ENCODE measurements around the gene MBD3L4.
"Not testable (repeated sequence)": the region's sequence is repeated elsewhere in the genome, so short reads cannot be mapped to it uniquely, and the experiment has no call there.

The MBD3L4 gene

DNA sequence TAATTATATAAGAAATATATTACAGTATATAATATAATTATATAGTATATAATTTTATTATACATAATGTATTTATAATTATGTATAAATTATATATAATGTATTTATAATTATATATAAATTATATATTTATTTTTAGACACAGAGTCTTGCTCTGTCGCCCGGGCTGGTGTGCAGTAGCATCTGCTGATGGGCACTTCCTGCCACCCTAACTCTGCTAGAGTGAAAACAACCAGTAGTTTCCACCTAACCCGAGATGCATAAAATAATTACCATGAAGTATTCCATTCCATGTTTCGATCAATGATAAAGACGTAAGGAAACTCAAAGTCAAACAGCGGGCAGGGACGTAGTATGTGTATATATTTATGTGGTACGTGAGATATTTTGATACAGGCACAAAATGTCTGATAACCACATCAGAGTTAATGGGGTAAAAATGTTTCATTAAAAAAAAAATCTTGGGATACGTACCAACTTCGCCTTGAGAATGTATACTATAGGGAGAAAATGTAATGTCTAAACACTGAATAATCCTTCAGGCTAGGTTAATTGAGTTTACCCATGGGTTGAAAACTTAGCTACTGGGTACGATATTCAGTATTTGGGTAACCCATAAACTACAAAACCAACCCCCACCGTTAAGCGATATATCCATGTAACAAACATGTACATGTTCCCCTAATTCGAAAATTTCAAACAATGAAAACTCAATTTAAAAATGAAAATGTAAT lies 14.8 kb upstream of the MBD3L4 start:
- DNase-seq (ENCODE audit: insufficient read length, low spot score); FAIRE-seq: not testable (repeated sequence)

DNA sequence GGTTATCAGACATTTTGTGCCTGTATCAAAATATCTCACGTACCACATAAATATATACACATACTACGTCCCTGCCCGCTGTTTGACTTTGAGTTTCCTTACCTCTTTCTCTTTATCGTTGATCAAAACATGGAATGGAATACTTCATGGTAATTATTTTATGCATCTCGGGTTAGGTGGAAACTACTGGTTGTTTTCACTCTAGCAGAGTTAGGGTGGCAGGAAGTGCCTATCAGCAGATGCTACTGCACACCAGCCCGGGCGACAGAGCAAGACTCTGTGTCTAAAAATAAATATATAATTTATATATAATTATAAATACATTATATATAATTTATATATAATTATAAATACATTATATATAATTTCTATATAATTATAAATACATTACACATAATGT lies 12.9 kb upstream of the MBD3L4 start:
- FAIRE-seq; DNase-seq (ENCODE audit: insufficient read length, low spot score): not testable (repeated sequence)

DNA sequence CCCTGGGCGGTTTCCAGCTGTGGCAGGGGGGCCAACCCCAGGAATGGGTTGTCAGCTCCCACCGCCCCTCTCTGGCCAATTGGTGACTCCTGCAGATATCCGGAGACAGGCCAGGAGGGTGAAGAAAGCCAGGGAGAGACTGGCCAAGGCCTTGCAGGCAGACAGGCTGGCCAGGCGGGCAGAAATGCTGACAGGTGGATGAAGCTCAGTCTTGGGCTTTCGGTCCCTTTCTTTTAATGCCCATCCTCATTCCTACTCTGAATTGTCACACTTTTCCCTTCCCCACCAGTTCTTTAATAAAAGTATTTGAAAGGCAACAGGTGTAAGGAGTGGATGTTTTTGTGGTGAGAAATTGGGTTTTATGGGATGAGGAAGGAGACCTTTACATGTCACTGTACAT lies 11.4 kb upstream of the MBD3L4 start:
- FAIRE-seq; DNase-seq (ENCODE audit: insufficient read length, low spot score): not testable (repeated sequence)

DNA sequence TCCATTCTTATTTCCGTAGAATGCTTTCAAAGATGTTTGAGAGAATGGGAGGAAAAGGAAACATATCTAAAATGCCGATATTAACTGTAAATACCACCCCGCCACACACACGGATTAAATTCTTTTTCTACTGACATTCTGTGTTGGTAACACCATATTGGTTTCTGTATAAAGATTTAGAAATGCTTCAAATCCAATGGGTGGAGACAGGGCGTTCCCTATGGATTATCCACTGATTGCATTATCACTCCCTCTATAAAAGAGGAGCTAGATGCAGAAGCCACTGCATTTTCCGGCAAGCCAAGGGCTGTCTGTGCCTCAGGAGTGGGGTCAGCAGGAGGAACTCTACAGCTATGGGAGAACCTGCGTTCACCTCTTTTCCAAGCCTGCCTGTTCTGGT lies 9.0 kb upstream of the MBD3L4 start, which contains the start of gene MBD3L2:
MBD3L2 (plus strand) TSS at position 301 of the 400 bp plus-strand sequence; CDS start at position 354, 53 bp downstream.
- FAIRE-seq; DNase-seq (ENCODE audit: insufficient read length, low spot score): not testable (repeated sequence)

DNA sequence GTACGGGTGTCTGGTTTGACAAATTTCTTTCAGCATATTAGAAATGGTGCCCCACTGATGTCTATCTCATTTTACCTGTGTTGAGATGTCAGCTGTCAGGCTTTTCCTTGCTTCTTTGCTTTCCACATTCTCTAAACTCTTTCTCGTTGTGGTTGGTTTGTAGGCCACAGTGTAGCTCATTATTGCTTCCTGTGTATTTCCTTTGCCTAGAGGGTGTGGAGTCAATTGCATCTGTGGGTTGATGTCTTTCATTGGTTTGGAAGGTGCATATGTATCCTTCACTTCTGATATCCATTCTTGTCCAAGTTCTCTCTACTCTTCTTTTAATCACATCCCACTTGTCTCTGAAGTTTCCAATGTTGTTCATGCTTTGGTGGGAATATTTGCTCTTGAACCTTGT lies 1.6 kb upstream of the MBD3L4 start:
- FAIRE-seq; DNase-seq (ENCODE audit: insufficient read length, low spot score): not testable (repeated sequence)

DNA sequence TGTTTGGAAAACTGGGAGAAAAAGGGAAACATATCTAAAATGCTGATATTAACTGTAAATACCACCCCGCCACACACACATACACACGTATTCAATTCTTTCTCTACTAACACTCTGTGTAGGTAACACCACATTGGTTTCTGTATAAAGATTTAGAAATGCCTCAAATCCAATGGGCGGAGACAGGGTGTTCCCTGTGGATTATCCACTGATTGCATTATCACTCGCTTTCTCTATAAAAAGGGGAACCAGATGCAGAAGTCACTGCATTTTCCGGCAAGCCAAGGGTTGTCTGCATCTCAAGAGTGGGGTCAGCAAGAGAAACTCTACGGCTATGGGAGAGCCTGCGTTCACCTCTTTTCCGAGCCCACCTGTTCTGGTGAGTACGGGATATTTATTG lies 9.7 kb downstream of the MBD3L4 start, which contains the start of gene MBD3L5:
MBD3L5 (plus strand) TSS at position 301 of the 400 bp plus-strand sequence; CDS start at position 335, 34 bp downstream.
- FAIRE-seq; DNase-seq (ENCODE audit: insufficient read length, low spot score): not testable (repeated sequence)

DNA sequence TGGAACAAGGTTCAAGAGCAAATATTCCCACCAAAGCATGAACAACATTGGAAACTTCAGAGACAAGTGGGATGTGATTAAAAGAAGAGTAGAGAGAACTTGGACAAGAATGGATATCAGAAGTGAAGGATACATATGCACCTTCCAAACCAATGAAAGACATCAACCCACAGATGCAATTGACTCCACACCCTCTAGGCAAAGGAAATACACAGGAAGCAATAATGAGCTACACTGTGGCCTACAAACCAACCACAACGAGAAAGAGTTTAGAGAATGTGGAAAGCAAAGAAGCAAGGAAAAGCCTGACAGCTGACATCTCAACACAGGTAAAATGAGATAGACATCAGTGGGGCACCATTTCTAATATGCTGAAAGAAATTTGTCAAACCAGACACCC lies 11.2 kb downstream of the MBD3L4 start:
- not testable (repeated sequence) for FAIRE-seq; DNase-seq (ENCODE audit: insufficient read length, low spot score)

DNA sequence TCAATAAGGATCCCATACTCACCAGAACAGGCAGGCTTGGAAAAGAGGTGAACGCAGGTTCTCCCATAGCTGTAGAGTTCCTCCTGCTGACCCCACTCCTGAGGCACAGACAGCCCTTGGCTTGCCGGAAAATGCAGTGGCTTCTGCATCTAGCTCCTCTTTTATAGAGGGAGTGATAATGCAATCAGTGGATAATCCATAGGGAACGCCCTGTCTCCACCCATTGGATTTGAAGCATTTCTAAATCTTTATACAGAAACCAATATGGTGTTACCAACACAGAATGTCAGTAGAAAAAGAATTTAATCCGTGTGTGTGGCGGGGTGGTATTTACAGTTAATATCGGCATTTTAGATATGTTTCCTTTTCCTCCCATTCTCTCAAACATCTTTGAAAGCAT lies 18.6 kb downstream of the MBD3L4 start, which contains the start of gene MBD3L2B:
MBD3L2B (minus strand) TSS at position 101 of the 400 bp plus-strand sequence; CDS start at position 67, 34 bp downstream.
- not testable (repeated sequence) for FAIRE-seq; DNase-seq (ENCODE audit: insufficient read length, low spot score)

DNA sequence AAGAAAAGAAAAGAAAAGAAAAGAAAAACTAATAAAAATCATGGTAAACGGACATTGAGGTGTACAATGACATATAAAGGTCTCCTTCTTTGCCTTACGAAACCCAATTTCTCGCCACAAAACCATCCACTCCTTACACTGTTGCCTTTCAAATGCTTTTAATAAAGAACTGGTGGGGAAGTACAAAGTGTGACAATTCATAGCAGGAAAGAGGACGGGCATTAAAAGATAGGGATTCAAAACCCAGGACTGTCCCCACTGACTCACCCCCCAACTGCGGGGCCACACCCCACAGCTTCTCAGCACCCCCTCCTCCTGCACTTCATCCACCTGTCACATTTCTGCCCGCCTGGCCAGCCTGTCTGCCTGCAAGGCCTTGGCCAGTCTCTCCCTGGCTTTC lies 21.2 kb downstream of the MBD3L4 start:
- FAIRE-seq, result no peak
- TF ChIP-seq, protein P1, sequence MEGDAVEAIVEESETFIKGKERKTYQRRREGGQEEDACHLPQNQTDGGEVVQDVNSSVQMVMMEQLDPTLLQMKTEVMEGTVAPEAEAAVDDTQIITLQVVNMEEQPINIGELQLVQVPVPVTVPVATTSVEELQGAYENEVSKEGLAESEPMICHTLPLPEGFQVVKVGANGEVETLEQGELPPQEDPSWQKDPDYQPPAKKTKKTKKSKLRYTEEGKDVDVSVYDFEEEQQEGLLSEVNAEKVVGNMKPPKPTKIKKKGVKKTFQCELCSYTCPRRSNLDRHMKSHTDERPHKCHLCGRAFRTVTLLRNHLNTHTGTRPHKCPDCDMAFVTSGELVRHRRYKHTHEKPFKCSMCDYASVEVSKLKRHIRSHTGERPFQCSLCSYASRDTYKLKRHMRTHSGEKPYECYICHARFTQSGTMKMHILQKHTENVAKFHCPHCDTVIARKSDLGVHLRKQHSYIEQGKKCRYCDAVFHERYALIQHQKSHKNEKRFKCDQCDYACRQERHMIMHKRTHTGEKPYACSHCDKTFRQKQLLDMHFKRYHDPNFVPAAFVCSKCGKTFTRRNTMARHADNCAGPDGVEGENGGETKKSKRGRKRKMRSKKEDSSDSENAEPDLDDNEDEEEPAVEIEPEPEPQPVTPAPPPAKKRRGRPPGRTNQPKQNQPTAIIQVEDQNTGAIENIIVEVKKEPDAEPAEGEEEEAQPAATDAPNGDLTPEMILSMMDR (IDR thresholded peaks at IDR 0.05; ENCODE audit: insufficient read depth, missing control alignments), result no peak
- no peak for DNase-seq (ENCODE audit: insufficient read length, low spot score)

DNA sequence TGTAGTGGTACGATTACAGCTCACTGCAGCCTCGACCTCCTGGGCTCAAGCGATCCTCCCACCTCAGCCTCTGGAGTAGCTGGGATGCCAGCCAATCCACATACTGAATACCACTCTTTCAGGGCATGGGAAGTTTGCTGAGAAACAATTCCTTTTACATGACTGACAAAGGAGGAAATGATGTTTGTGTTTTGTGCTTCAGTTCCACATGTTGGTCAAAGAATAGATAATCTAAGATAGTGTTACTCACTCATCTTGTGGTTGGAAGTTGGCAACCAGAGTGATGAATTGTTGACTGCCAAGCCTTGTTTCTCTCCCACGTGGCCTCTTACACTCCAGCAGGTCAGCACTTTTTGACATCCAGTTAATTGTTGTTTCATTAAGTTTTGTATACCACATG lies 26.3 kb downstream of the MBD3L4 start:
- TF ChIP-seq, protein P1 (IDR thresholded peaks at IDR 0.05; ENCODE audit: insufficient read depth, missing control alignments), result no peak
- no peak for DNase-seq (ENCODE audit: insufficient read length, low spot score)
- FAIRE-seq, result no peak

DNA sequence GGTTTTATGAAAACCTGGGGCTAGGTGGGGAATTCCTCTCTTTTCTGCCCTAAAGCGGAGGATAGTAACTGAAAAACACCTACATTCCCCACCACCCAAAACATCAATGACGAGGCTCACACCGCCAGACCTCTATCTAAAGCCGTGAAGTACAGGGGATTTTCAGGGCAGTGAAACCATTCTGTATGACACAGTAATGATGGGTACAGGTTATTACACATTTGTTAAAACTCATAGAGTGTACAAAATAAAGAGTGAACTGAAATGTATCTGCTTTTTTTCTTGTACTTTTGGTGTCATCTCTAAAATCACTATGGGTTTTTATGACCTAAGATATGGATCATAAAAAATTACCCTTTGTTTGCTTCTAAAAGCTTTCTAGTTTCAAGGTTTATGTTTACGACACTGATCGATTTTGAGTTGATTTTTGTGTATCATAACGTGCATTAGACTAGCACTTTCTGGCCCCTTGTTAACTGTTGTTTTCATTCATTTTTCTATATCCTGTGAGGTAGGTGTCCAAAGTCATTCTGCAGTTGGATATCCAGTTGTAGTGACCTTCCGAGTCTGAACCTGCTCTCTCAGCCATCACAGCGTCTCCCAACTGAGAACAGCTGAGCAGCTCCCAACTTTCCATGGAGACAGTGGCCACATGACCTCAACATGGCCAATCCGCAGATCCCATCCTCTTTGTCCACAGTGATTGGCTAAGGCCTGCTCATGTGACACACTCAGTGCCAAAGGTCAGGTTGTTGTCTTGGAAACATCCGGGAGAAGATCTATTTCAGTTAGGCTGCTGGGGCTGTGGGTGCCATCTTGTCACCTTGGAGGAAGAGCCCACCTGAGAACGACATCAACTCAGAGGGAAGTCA lies 29.0 kb downstream of the MBD3L4 start:
- DNase-seq (ENCODE audit: insufficient read length, low spot score), result no peak
- TF ChIP-seq, protein P1 (IDR thresholded peaks at IDR 0.05; ENCODE audit: insufficient read depth, missing control alignments), result no peak
- FAIRE-seq, result no peak
